ENCODE data around the gene GPR31. TPM values are rescaled to one million over a fixed set of nuclear protein-coding genes. Genes with fewer than 3 reads are reported as not detected.

The GPR31 gene
- total and polyA plus RNA-seq, 9 donors = 0.34 TPM; not detected in 8

- peaks cover under 1% of the 10 kb centered on the region for H3K4me1 ChIP-seq (ENCODE audit: insufficient read depth)
- whole genome bisulfite sequencing, 3 donors = 76 to 92% (median 76%) methylated on average over 3 of the region's 3 CpGs
- no peaks in the 10 kb centered on the region for H3K9me3 ChIP-seq
- no peaks in the 10 kb centered on the region for H3K27me3 ChIP-seq
- H3K36me3 ChIP-seq = no peaks in the 10 kb centered on the region
- intact Hi-C loops (cut with DNase I) = no loop called here
- DNase-seq = no peak
- no peak overlapping the region for H3K4me3 ChIP-seq
- H3K27ac ChIP-seq = no peak overlapping the region
- TF ChIP-seq, protein P1, sequence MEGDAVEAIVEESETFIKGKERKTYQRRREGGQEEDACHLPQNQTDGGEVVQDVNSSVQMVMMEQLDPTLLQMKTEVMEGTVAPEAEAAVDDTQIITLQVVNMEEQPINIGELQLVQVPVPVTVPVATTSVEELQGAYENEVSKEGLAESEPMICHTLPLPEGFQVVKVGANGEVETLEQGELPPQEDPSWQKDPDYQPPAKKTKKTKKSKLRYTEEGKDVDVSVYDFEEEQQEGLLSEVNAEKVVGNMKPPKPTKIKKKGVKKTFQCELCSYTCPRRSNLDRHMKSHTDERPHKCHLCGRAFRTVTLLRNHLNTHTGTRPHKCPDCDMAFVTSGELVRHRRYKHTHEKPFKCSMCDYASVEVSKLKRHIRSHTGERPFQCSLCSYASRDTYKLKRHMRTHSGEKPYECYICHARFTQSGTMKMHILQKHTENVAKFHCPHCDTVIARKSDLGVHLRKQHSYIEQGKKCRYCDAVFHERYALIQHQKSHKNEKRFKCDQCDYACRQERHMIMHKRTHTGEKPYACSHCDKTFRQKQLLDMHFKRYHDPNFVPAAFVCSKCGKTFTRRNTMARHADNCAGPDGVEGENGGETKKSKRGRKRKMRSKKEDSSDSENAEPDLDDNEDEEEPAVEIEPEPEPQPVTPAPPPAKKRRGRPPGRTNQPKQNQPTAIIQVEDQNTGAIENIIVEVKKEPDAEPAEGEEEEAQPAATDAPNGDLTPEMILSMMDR (IDR thresholded peaks at IDR 0.05) = no peak
- TF ChIP-seq EP300 (IDR thresholded peaks at IDR 0.05) (no peak), POLR2A (IDR thresholded peaks at IDR 0.05) (no peak)
Observed at GRCh38 chr6:167125855-167126349, 31.9 kb downstream of the GPR31 start.

DNA sequence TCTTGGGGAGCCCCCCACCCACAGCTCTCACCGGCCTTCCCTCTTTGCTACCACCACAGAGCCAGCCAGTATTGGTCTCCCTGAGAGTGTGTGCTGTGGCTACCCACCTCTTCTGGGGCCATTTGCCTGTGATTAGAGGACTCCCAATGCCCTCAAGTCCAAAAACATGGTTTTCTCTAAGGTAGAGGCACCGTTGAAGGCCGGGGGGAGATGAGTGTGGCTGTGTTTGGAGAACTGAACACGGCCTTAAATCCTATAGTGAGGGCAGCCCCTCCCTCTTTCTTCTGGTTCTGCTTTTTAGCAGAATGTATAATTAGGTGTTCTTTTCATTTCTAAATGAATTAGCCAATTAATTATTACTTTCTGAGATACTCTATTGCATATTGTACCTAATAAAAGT, 32.4 kb downstream of the GPR31 start:
- WGBS, 3 donors = 78 to 89% (median 89%) methylated on average over 4 of the region's 4 CpGs
- TF ChIP-seq POLR2A (IDR thresholded peaks at IDR 0.05) = no peak
- TF ChIP-seq EP300 (IDR thresholded peaks at IDR 0.05) = no peak
- TF ChIP-seq, protein P1 (IDR thresholded peaks at IDR 0.05) = no peak
- Histone ChIP-seq H3K4me3 (no peak overlapping the region), H3K27ac (no peak overlapping the region), H3K27me3 (no peaks in the 10 kb centered on the region), H3K36me3 (no peaks in the 10 kb centered on the region), H3K4me1 (ENCODE audit: insufficient read depth) (no peaks in the 10 kb centered on the region), H3K9me3 (no peaks in the 10 kb centered on the region)
- intact Hi-C loops (cut with DNase I) = no loop called here
- no peak for DNase-seq

DNA sequence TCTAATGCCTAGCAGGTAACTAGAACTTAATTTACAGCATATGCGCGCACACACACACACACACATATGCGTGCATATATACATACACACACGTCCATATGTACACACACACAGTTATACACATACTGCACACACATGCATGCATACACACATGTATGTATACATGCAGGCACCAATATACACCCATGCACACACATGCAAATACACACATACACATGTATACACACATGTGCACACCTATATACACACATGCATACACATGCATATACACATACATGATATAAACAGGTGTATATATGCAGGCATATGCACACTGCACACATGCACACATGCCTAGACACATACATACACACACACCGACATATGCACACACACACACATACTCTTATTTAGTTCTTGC, 33.0 kb downstream of the GPR31 start:
- no peak for DNase-seq
- no peaks in the 10 kb centered on the region for H3K9me3 ChIP-seq
- no peak overlapping the region for H3K27ac ChIP-seq
- H3K4me1 ChIP-seq (ENCODE audit: insufficient read depth) = no peaks in the 10 kb centered on the region
- H3K27me3 ChIP-seq = no peaks in the 10 kb centered on the region
- WGBS, 3 donors = 84 to 91% (median 91%) methylated on average over 5 of the region's 5 CpGs
- no peak for TF ChIP-seq EP300 (IDR thresholded peaks at IDR 0.05)
- TF ChIP-seq, protein P1 (IDR thresholded peaks at IDR 0.05) = no peak
- TF ChIP-seq POLR2A (IDR thresholded peaks at IDR 0.05) = no peak
- intact Hi-C loops (cut with DNase I) = no loop called here
- H3K4me3 ChIP-seq = no peak overlapping the region
- H3K36me3 ChIP-seq = no peaks in the 10 kb centered on the region

- no peak for DNase-seq
- TF ChIP-seq EP300 (IDR thresholded peaks at IDR 0.05) = no peak
- TF ChIP-seq, protein P1 (IDR thresholded peaks at IDR 0.05) = no peak
- TF ChIP-seq POLR2A (IDR thresholded peaks at IDR 0.05) = no peak
- H3K36me3 ChIP-seq = no peaks in the 10 kb centered on the region
- H3K4me3 ChIP-seq = no peak within 1 kb of the TSS
- no peaks in the 10 kb centered on the region for H3K9me3 ChIP-seq
- no peaks in the 10 kb centered on the region for H3K27me3 ChIP-seq
- H3K4me1 ChIP-seq (ENCODE audit: insufficient read depth) = no peaks in the 10 kb centered on the region
- intact Hi-C loops (cut with DNase I) = no loop called here
- H3K27ac ChIP-seq = no peak within 1 kb of the TSS
- 78 to 86% (median 81%) methylated on average over 8 of the region's 8 CpGs for WGBS, 3 donors
Observed at GRCh38 chr6:167122827-167123657, 34.7 kb downstream of the GPR31 start, which contains the start of gene CCR6. Gene CCR6 (plus strand): TSS chr6:167123096. CDS start chr6:167136135, 13,039 bp downstream.
